ENCODE results near the gene CRAMP1.

DNA sequence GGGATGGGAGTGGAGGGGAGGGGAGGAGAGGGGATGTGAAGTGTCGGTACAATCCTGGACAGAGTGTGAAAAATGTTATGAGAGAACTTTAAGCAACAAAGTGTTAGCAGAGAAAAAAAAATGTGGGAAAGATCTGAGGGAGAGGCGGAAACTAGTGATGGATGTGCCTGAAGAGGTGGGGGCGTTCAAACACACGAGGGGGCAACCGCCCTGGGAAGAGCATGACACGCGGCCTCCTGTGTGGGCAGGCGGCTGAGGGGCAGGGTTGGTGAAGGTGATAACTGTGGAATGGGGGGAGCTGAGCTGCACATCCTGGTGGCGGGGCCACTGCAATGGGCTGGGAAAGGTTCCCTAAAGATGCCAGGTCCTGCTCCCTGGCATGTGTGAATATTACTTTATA lies 30.4 kb upstream of the CRAMP1 start:
- TF ChIP-seq, protein P1, sequence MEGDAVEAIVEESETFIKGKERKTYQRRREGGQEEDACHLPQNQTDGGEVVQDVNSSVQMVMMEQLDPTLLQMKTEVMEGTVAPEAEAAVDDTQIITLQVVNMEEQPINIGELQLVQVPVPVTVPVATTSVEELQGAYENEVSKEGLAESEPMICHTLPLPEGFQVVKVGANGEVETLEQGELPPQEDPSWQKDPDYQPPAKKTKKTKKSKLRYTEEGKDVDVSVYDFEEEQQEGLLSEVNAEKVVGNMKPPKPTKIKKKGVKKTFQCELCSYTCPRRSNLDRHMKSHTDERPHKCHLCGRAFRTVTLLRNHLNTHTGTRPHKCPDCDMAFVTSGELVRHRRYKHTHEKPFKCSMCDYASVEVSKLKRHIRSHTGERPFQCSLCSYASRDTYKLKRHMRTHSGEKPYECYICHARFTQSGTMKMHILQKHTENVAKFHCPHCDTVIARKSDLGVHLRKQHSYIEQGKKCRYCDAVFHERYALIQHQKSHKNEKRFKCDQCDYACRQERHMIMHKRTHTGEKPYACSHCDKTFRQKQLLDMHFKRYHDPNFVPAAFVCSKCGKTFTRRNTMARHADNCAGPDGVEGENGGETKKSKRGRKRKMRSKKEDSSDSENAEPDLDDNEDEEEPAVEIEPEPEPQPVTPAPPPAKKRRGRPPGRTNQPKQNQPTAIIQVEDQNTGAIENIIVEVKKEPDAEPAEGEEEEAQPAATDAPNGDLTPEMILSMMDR (IDR thresholded peaks at IDR 0.05): no peak
- TF ChIP-seq POLR2A (IDR thresholded peaks at IDR 0.05): no peak
